WTC11 (cell line): Measurements from ENCODE around the gene PAK1.

Experiments
- ATF6 ChIP-seq: sonication (generic); formaldehyde crosslinking; IDR thresholded peaks from 2 replicates; pipeline ENCODE4 v1.8.1; 2023; ENCODE audit warnings: mild to moderate bottlenecking, missing genetic modification reagents
- CTCF ChIP-seq: fragments of 200-600 bp; IDR thresholded peaks from 2 replicates; pipeline ENCODE4 v1.8.0; 2022; ENCODE audit warnings: antibody characterized with exemption
- FOXP4 ChIP-seq: sonication (generic); formaldehyde crosslinking; IDR thresholded peaks from 2 replicates; pipeline ENCODE4 v1.8.0; 2022; ENCODE audit warnings: mild to moderate bottlenecking, missing genetic modification reagents
- ZNF317 ChIP-seq: sonication (generic); formaldehyde crosslinking; IDR thresholded peaks from 2 replicates; pipeline ENCODE4 v1.8.1; 2023; ENCODE audit warnings: low read depth, mild to moderate bottlenecking, moderate library complexity, missing genetic modification reagents, borderline replicate concordance
- TF ChIP-seq, protein P1 (sequence below): sonication (generic); formaldehyde crosslinking; IDR thresholded peaks from 2 replicates; pipeline ENCODE4 v1.8.0; 2022; ENCODE audit warnings: mild to moderate bottlenecking, missing genetic modification reagents

- no peak for TF ChIP-seq CTCF
- no peak for TF ChIP-seq ZNF317 (CRISPR knock-in tag)
- TF ChIP-seq FOXP4 (CRISPR knock-in tag): no peak
- TF ChIP-seq ATF6 (CRISPR knock-in tag): no peak
- TF ChIP-seq, protein P1, sequence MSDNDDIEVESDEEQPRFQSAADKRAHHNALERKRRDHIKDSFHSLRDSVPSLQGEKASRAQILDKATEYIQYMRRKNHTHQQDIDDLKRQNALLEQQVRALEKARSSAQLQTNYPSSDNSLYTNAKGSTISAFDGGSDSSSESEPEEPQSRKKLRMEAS (CRISPR knock-in tag): no peak
Measured at GRCh38 chr11:77518471-77518870, 44.6 kb upstream of the PAK1 start.
